Measurements from ENCODE around the gene DLEC1.

The DLEC1 gene

DNA sequence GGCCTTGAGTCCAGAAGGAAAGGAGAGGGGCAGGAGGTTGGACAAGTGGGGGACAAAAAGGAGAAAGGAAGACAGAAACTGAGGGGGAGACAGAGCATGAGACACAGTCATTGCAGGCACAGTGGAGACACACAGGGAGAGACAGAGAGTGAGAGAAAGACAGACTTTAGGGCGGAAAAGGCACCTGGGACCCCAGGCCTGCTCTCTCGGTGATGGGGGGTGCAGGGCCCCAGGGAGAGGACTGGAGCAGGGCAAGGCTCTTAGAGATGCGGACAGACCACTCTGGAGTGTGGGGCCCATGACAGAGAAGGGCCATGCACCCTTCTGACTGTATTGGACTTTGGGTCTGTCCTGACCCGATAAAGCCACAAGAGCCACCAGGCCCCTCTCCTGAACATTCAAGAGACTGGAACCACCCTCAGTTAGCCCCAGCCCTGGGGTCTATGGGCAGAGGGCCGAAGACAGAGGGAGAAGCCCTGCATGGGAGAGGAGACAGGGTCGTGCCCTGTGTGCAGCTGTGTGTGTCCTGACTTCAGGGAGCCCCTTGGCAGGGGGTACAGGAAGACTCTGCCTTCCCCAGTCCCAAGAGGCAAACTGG, 22.1 kb upstream of the DLEC1 start:
- Histone ChIP-seq H3K4me3 (ENCODE audit: low read length) (no peak overlapping the region), H3K9ac (ENCODE audit: low read length) (no peak overlapping the region), H2AFZ (ENCODE audit: low read depth, low read length) (no peak overlapping the region)

GRCh38 chr3:38017445-38018295, 21.3 kb upstream of the DLEC1 start:
- no peak overlapping the region for H2AFZ ChIP-seq (ENCODE audit: low read depth, low read length)
- no peaks in the 10 kb centered on the region for H3K27me3 ChIP-seq (ENCODE audit: low read depth, low read length)
- H3K27ac ChIP-seq (ENCODE audit: low read length) = no peak overlapping the region
- no peaks in the 10 kb centered on the region for H3K4me1 ChIP-seq (ENCODE audit: low read length)
- no peak overlapping the region for H3K9ac ChIP-seq (ENCODE audit: low read length)
- H4K20me1 ChIP-seq (ENCODE audit: insufficient read depth, low read length) = no peaks in the 10 kb centered on the region
- no peak overlapping the region for H3K4me3 ChIP-seq (ENCODE audit: low read length)
- no peak overlapping the region for H3K4me2 ChIP-seq (ENCODE audit: low read length)
- H3K9me3 ChIP-seq (ENCODE audit: insufficient read depth, low read length) = no peaks in the 10 kb centered on the region
- H3K36me3 ChIP-seq (replicated peaks; ENCODE audit: low read depth, low read length) = no peaks in the 10 kb centered on the region
- TF ChIP-seq, protein P1, sequence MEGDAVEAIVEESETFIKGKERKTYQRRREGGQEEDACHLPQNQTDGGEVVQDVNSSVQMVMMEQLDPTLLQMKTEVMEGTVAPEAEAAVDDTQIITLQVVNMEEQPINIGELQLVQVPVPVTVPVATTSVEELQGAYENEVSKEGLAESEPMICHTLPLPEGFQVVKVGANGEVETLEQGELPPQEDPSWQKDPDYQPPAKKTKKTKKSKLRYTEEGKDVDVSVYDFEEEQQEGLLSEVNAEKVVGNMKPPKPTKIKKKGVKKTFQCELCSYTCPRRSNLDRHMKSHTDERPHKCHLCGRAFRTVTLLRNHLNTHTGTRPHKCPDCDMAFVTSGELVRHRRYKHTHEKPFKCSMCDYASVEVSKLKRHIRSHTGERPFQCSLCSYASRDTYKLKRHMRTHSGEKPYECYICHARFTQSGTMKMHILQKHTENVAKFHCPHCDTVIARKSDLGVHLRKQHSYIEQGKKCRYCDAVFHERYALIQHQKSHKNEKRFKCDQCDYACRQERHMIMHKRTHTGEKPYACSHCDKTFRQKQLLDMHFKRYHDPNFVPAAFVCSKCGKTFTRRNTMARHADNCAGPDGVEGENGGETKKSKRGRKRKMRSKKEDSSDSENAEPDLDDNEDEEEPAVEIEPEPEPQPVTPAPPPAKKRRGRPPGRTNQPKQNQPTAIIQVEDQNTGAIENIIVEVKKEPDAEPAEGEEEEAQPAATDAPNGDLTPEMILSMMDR (IDR thresholded peaks at IDR 0.05; ENCODE audit: low read depth, low read length) = no peak
- H3K79me2 ChIP-seq (ENCODE audit: low read length) = no peaks in the 10 kb centered on the region

More for the DNA sequence above, 22.1 kb upstream of the DLEC1 start:
- Histone ChIP-seq H3K27me3 (ENCODE audit: low read depth, low read length) (no peaks in the 10 kb centered on the region), H3K9me3 (ENCODE audit: insufficient read depth, low read length) (no peaks in the 10 kb centered on the region), H4K20me1 (ENCODE audit: insufficient read depth, low read length) (no peaks in the 10 kb centered on the region), H3K4me1 (ENCODE audit: low read length) (no peaks in the 10 kb centered on the region), H3K79me2 (ENCODE audit: low read length) (no peaks in the 10 kb centered on the region), H3K27ac (ENCODE audit: low read length) (no peak overlapping the region), H3K36me3 (replicated peaks; ENCODE audit: low read depth, low read length) (no peaks in the 10 kb centered on the region), H3K4me2 (ENCODE audit: low read length) (no peak overlapping the region)
- TF ChIP-seq, protein P1 (IDR thresholded peaks at IDR 0.05; ENCODE audit: low read depth, low read length) = no peak
- no peak for TF ChIP-seq EZH2phosphoT487 (IDR thresholded peaks at IDR 0.05; ENCODE audit: low read depth)

DNA sequence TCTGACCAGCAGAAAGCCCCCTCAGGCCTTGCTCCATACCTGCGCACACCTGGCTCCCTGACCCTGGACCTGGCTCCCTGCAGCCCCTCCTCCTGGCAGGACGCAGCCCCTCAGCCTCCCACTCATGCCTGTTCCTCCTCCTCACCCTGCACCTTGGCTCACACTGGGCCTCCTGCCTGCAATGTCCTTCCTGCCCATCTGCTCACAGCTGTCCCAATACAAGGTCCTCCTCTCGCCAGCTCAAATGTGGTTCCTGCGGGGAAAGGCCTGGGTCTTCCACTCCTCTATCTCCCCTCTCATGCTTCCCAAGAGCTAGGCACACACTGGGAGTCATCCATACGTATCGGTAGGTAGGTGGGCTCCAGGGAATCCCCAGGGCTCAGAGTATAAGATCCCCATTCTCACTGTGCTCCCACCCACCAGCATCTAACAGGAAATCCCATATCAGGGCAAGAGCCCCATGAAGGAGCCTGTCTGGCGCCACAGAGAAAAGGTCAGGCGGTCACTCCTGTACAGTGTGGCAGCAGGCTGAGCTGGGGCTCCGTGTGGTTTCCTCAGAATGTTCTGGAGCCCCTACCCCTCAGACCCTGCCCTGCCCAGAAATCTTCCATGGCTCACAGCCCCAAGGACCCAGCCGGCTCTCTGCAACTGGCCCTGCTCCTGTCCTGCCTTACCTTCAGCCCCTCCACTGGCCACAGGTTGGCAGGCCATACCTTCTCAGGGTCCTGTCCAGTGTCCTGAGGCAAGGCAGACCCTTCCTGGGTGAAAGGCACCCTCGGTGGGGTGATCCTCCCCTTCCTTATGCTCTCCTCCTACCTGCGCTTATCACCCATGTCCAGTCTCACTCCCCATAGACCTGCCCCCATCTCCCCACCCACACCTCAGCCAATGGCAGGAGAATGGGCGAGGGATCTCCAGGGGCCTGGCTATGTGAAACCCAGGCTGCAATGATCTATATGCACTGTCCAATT, 20.4 kb upstream of the DLEC1 start:
- H3K9me3 ChIP-seq (ENCODE audit: insufficient read depth, low read length) = no peaks in the 10 kb centered on the region
- peaks cover under 1% of the 10 kb centered on the region; the same call in 1 of the 2 replicates for H3K4me1 ChIP-seq (ENCODE audit: low read length)
- no peak overlapping the region for H3K27ac ChIP-seq (ENCODE audit: low read length)
- no peak overlapping the region for H2AFZ ChIP-seq (ENCODE audit: low read depth, low read length)
- H3K4me3 ChIP-seq (ENCODE audit: low read length) = no peak overlapping the region
- H3K9ac ChIP-seq (ENCODE audit: low read length) = no peak overlapping the region
- TF ChIP-seq, protein P1 (IDR thresholded peaks at IDR 0.05; ENCODE audit: low read depth, low read length) = no peak
- TF ChIP-seq EZH2phosphoT487 (IDR thresholded peaks at IDR 0.05; ENCODE audit: low read depth) = no peak
- H3K79me2 ChIP-seq (ENCODE audit: low read length) = no peaks in the 10 kb centered on the region
- no peaks in the 10 kb centered on the region for H4K20me1 ChIP-seq (ENCODE audit: insufficient read depth, low read length)
- H3K4me2 ChIP-seq (ENCODE audit: low read length) = no peak overlapping the region
- H3K27me3 ChIP-seq (ENCODE audit: low read depth, low read length) = no peaks in the 10 kb centered on the region
- no peaks in the 10 kb centered on the region for H3K36me3 ChIP-seq (replicated peaks; ENCODE audit: low read depth, low read length)
